HepG2 (cell line): ENCODE measurements around the gene ARHGAP45. TPM values are rescaled to one million over a fixed set of nuclear protein-coding genes. Genes with fewer than 3 reads are reported as not detected.

Experiments
- ATF3 ChIP-seq: sonication (generic); formaldehyde crosslinking; IDR thresholded peaks from 2 replicates; pipeline ENCODE4 v1.4.0; 2020; ENCODE audit warnings: missing genetic modification reagents
- CEBPG ChIP-seq: IDR thresholded peaks from 2 replicates; pipeline ENCODE4 v1.6.1; 2016
- CEBPZ ChIP-seq: IDR thresholded peaks from 2 replicates; pipeline ENCODE4 v1.6.1; 2012; ENCODE audit warnings: low read length, improper control_type of control experiment
- HDAC2 ChIP-seq: sonication (generic); formaldehyde crosslinking; IDR thresholded peaks from 2 replicates; pipeline ENCODE4 v1.4.0; 2020; ENCODE audit warnings: missing genetic modification reagents
- HDAC6 ChIP-seq: fragments of 200-600 bp; sonication (generic); IDR thresholded peaks from 2 replicates; pipeline ENCODE4 v1.7.0; 2017; ENCODE audit warnings: mild to moderate bottlenecking, antibody characterized with exemption, low read length, low read depth
- KDM5B ChIP-seq: sonication (generic); formaldehyde crosslinking; IDR thresholded peaks from 2 replicates; pipeline ENCODE4 v1.4.0; 2020; ENCODE audit warnings: missing genetic modification reagents, mild to moderate bottlenecking, borderline replicate concordance
- MLLT10 ChIP-seq: sonication (generic); formaldehyde crosslinking; IDR thresholded peaks from 2 replicates; pipeline ENCODE4 v1.4.0; 2020; ENCODE audit warnings: missing genetic modification reagents
- SOX13 ChIP-seq, 3 experiments: fragments of 450-650 bp in 1 of 3; sonication (generic) in 1 of 3; formaldehyde crosslinking in 1 of 3; IDR thresholded peaks in 2 of 3; conservative IDR thresholded peaks in 1 of 3; 2 replicates each; pipeline versions ENCODE4 v1.5.0 to v1.6.1; 2016 to 2020; ENCODE audit warnings: antibody characterized with exemption in 1 of 3, mild to moderate bottlenecking in 1 of 3, missing compliant biosample characterization in 1 of 3, missing genetic modification reagents in 1 of 3, moderate library complexity in 1 of 3
- TFDP1 ChIP-seq: IDR thresholded peaks from 2 replicates; pipeline ENCODE4 v1.6.1; 2016; ENCODE audit warnings: missing compliant biosample characterization, missing genetic modification reagents, borderline replicate concordance
- ZBTB40 ChIP-seq, 2 experiments: fragments of 450-650 bp in 1 of 2; sonication (generic) in 1 of 2; formaldehyde crosslinking in 1 of 2; IDR thresholded peaks; 2 replicates each; pipeline versions ENCODE4 v1.6.1 to v1.8.0; 2016 to 2022; ENCODE audit warnings: antibody characterized with exemption in 1 of 2, mild to moderate bottlenecking in 1 of 2, missing genetic modification reagents in 1 of 2
- ZNF121 ChIP-seq: sonication (generic); formaldehyde crosslinking; IDR thresholded peaks from 2 replicates; pipeline ENCODE4 v1.5.0; 2020; ENCODE audit warnings: mild to moderate bottlenecking, missing genetic modification reagents
- ZNF451 ChIP-seq: sonication (generic); formaldehyde crosslinking; IDR thresholded peaks from 2 replicates; pipeline ENCODE4 v1.5.0; 2020; ENCODE audit warnings: mild to moderate bottlenecking, missing genetic modification reagents
- polyA plus RNA-seq, 8 experiments: library from polyadenylated mRNA; depleted of rRNA in 3 of 8; stranded (reverse) in 7 of 8; unstranded in 1 of 8; fragments of >200 nt; fragmentation: Illumina TruSeq in 4 of 8; extraction: Trizol in 4 of 8; gene quantifications; 2 replicates each; pipeline versions ENCODE4 v1.2.1 to v1.2.3, GENCODE V29; 2011 to 2016; ENCODE audit warnings: low read depth in 4 of 8, missing spikeins in 1 of 8, mixed read lengths in 1 of 8; ENCODE audit not compliant: insufficient read depth in 1 of 8
- total RNA-seq, 5 experiments: library from RNA; depleted of rRNA; stranded (reverse); fragments of >200 nt; fragmentation: Illumina TruSeq; extraction: Trizol; gene quantifications; 2 replicates each; pipeline ENCODE4 v1.2.3, GENCODE V29; 2016; ENCODE audit warnings: low read depth in 1 of 5

Gene ARHGAP45
- total and polyA plus RNA-seq, 2 of the 13 experiments (the other 11 are each of a cell fraction or from before 2014, with no cell fraction given), result 0.84 to 32.0 TPM

GRCh38 chr19:1097810-1098176 is 30.8 kb downstream of the ARHGAP45 start (continued):
- TF ChIP-seq CEBPG (CRISPR knock-in tag) (peak; percentile 98), KDM5B (CRISPR knock-in tag) (no peak; the same call in 1 of the 2 replicates), ZNF121 (CRISPR knock-in tag) (peak; percentile 99), ATF3 (no peak), ZNF451 (CRISPR knock-in tag) (peak; percentile 48; the same call in 1 of the 2 replicates), TFDP1 (CRISPR knock-in tag) (peak; percentile 16; the same call in 1 of the 2 replicates), ZBTB40 (IDR thresholded peaks at IDR 0.05) (no peak), ZBTB40 (CRISPR knock-in tag; IDR thresholded peaks at IDR 0.05) (peak; percentile 56), HDAC6 (no peak), CEBPZ (no peak), MLLT10 (no peak), HDAC2 (CRISPR knock-in tag) (peak; percentile 85), SOX13 (IDR thresholded peaks at IDR 0.05) (no peak), SOX13 (CRISPR knock-in tag; conservative IDR thresholded peaks at IDR 0.05 in 1 of 2, IDR thresholded peaks at IDR 0.05 in 1 of 2) (peak in 1 of 2 experiments; percentile 60; a peak in 3 of 4 replicates)
